NCI-H2081 treated with DMSO at 0.1 percent for 48 hours (cell line): ENCODE results near the gene PHACTR1.
"Not testable (repeated sequence)": the region's sequence is repeated elsewhere in the genome, so short reads cannot be mapped to it uniquely, and the experiment has no call there.

Experiments
- DNase-seq: peaks from one replicate; lab custom pipeline; 2025; lab: John Stamatoyannopoulos, UW

PHACTR1 gene

GRCh38 chr6:13315896-13316295 lies 599.3 kb downstream of the PHACTR1 start:
- DNase-seq = no peak

GRCh38 chr6:13318821-13319220 lies 602.3 kb downstream of the PHACTR1 start:
- DNase-seq = no peak

GRCh38 chr6:13319891-13320564 lies 603.5 kb downstream of the PHACTR1 start:
- DNase-seq = no peak

- DNase-seq = not testable (repeated sequence)
These were observed 609.5 kb downstream of the PHACTR1 start for GRCh38 chr6:13326031-13326586.

- DNase-seq = no peak
These were observed 611.1 kb downstream of the PHACTR1 start for GRCh38 chr6:13327691-13328075.

GRCh38 chr6:13328076-13328874 lies 611.7 kb downstream of the PHACTR1 start, which contains the start of gene TBC1D7:
Gene TBC1D7 (minus strand): TSS chr6:13328537. CDS start chr6:13326898, 1,639 bp downstream.
- peak; percentile 70 for DNase-seq

GRCh38 chr6:13328875-13329183 lies 612.3 kb downstream of the PHACTR1 start:
- no peak for DNase-seq

- no peak for DNase-seq
These were observed 615.2 kb downstream of the PHACTR1 start for GRCh38 chr6:13331516-13332348.

- DNase-seq = no peak
These were observed 615.8 kb downstream of the PHACTR1 start for GRCh38 chr6:13332349-13332706.

GRCh38 chr6:13334953-13335352 lies 618.4 kb downstream of the PHACTR1 start:
- no peak for DNase-seq

- peak; percentile 6 for DNase-seq
These were observed 620.0 kb downstream of the PHACTR1 start for GRCh38 chr6:13336553-13336952.

GRCh38 chr6:13338038-13338437 lies 621.5 kb downstream of the PHACTR1 start:
- no peak for DNase-seq
